ENCODE results near the gene PIM3.

DNA sequence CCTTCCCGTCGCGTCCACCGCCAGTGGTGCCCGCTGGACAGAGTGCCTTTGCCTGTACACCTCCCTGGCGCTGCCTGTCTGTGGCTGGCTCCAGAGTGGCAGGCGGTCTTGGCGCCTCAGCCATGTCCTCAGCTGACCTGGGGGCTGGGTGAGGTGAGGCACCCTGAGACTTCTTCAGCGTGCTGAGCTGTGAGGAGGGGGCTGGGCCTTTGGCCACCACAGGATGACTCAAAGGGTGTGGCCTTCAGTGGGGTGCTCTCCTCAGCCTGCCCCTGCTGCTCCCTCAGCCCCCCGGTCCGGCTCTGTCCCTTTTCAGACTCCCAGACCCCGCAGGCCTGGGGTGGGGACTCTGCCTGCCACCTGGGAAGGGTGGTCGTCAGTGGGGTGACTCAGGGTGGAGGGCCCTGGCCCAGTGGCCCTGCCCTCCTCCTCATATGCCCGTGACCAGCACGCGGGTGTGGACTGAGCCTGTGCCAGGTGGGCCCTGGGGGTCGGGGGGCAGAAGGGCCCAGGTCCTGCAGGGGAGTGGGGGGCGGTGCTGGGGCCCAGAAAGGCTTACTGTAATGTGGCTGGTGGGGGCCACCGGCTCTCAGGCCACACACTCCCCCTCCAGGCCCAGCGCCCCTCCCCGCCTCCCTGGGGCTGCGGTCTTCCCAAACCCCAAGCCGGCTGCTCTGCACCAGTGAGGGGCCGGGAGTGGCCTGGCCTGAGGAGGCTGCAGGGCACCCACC lies 26.2 kb upstream of the PIM3 start:
- TF ChIP-seq FOXM1 (IDR thresholded peaks at IDR 0.05; ENCODE audit: borderline replicate concordance) (no peak), TARDBP (IDR thresholded peaks at IDR 0.05) (no peak)

Data from HEK293T (cell line).